Fibroblast of peridontal ligament (primary cell): Measurements from ENCODE around the gene ENDOU.

Experiments
- DNase-seq: peaks from one replicate; pipeline ENCODE4 v3.0.0-alpha.2; 2010; ENCODE audit errors: extremely low read depth

ENDOU gene

DNA sequence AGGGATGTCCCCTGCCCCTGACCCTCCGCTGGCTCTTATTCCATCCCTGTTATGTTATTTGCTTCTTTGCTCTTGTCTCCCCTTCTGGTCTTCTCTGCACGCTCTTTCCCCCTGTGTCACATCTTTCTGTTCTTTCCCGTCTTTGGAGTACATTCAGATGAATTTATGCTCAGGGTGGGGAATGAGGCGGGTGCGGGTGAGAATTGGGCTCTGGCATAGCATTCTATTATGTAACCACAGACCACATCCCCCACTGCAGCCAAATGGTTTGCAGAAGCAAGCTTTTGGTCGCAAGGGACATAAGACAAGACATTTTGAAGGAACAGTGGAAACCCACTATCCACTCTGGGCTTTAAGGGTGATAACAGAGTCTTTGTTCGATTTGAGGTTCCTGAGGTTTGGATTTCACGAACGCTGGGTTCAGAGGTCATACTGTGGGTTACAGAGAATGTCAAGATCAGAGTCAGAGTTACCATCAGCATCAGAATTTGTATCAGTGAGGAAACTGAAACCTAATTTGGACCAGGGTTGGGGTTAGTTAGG is 3.8 kb downstream of the ENDOU start:
- peak; percentile 37 for DNase-seq

DNA sequence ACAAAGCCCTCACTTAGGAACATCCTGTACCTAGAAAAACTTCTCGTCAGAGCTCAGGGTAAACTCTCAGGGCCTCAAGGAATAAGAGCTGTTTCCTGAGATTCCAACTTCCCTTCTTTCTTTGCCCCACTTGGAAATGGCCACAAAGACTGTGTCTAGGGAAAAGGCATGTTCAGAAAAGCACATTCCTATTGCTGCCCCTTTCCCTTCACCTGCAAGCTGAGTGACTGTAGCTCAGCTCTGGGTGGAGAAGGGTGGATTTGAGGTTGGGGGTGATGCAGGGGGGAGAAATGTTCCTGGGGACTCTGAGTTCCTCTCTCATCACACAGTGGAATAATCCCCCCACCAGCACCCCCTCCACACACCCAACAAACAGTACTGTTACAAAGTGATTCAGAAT is 6.8 kb downstream of the ENDOU start:
- DNase-seq, result no peak

DNA sequence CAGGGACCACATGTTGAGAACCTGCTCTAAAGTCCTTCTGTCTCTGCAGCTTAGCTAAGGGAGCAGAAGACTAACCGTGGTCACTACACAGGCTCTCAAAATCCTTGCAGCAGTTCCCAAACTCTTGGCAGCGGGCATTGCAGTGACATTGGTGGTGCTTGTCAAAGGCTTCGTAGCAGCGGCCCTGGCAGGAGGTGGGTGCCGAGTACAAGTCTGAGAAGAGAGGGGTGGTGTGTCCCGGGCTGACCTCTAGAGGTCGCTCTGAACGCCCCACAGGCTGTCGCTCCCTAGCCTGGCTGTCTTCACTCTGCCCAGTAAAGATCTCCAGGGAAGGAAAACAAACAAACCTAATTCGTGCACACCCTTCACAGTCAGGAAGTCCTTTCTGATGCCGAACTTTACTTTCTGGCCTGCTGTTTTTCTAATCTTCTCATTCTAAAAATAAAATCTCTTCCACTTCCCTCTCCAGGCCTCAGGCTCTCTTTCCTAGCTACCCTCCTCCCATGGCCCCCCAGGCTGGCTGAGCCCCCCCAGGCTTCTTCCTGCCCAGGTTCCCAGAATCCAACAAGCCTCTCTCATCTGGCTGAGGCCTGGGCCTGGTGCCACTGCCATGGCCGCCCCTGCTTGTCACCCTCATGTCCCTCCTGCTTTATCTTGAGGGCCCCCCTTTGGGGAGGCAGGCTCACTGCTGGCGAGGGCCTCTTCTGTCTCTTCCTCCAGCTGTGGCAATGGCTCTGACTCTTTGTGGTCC is 7.7 kb downstream of the ENDOU start:
- peak; percentile 91 for DNase-seq

DNA sequence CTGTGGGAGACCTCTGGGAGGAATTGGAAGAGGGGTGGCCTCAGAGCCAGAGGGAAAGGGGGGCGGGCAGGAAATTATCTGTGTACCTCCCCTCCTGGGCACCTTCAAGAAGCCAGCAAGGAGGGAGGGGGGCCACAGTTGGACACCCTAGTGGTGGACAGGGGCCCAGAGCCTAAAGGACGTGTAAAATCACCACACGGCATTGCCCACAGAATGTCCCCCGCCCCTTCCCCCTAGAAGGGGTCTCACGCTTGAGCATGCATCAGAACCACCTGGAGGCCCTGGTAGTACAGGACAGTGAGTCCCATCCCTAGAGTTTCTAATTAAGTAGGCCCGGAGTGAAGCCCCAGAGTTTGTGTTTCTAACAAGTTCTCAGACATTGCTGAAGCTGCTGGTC is 8.2 kb downstream of the ENDOU start:
- no peak for DNase-seq

DNA sequence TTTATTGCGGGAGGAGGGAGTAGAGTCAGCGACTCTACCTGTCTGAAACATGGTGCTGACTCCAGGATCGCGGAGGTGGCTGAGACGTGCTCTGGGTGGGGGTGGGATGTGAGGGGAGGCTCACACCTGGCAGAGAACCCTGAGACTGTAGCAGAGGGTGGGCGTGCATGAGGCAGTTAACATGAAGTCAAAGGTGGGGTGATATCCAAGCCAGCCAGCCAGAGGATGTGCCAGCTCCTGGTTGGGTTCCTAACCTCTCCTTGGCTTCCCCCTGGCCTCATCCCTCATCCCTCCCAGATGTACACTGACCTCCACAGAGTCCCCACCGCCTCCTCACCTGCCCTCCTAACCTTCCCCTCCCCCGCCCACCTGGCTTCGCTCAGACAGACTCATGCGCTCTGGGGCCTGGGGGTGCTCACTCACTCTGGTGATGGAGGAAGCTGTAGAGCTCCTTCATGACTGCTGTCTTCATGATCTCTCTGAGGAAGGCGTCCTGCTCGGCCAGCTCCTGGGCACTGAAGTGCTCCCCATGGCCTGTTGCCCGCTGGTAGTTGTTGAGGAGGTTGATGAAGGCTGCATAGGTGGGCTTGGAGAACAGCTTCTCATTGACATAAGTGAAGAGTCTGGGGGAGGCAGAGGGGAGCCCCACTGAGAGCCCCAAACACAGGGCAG is 9.3 kb downstream of the ENDOU start:
- no peak for DNase-seq

DNA sequence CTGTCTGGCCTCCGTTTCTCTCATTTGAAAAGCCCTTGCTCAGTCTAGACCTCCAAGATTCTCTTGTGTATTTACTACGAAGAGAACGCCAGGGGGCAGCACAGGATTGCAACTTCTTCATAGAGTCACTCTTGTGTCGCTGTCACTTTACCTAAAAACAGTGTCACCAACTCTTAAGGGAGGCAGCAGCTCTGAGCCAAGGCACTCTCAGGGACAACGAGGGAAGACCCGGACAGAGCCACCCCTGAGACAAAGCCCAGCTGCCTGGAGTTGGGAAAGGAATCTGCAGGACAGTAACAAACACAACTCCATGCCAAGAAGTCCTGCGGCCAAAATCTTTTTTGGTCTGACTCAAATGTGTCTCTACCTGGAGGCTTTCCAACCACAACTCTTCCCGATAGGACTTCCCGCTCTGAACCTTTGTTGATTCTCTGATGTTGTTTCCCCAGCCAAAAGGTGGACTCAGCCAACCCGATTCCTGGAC is 9.9 kb downstream of the ENDOU start:
- DNase-seq, result peak; percentile 82

DNA sequence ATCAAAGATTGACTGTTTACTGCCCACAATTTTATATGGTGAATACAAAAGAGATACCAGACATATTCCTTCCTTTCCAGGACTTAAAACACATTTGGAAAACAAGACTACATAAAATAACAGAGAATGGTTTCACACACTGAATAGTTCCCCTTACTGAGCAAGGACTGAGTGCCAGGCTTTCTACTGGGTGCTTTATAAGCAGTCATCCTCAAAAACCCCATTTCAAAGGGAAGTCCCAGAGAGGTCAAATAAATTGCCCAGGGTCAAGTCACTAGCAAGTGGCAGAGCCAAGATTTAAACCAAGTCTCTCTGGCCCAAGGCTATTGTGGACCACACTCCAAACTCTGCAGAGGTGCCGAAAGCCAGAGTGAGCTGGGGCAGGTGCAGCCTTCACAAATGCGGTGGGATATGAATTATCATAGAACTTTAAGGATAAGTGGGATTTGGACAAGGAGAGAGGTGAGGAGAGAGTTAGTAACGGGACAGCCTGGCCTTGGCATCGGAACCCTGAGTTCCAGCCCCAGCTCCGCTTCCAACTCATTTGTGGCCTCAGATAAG is 10.4 kb downstream of the ENDOU start:
- no peak for DNase-seq

DNA sequence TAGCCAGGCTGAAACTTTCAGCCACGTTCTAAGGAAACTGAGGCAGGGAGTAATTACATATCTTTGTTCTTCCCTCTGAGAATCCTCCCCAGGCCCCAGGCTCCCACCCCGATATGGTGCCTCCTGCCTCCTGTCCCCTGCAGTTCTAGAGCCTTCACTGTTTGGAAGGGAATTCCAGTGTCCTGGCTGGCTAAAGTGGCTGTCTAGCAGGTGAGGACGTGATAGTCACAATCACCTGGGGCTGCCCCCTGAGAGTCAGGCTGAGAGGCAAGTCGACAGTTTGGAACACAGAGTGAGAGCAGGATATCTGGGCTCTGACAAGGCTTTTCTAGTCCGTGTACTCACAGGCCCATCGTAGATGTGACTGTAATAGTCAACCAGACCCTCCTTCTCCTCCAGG is 13.1 kb downstream of the ENDOU start:
- DNase-seq, result no peak

DNA sequence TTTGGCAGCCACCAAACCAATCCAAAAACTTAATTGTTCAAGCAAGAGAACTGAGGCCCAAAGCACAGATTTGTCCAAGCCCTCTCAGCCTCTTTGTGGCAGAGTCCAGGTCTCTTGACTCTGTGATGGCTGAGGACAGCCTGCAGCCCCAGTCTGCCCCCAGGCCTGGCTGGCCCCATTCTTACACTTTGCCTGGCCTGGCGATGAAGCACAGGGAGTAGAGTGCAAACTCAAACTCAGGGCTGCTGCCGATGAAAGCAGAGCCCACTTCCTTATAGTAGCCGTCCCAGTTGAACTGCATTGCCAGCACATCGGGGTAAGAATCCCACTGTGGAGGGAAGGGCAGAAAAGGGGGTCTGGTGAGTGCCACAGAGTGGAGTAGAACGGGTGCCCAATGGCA is 13.8 kb downstream of the ENDOU start:
- no peak for DNase-seq

DNA sequence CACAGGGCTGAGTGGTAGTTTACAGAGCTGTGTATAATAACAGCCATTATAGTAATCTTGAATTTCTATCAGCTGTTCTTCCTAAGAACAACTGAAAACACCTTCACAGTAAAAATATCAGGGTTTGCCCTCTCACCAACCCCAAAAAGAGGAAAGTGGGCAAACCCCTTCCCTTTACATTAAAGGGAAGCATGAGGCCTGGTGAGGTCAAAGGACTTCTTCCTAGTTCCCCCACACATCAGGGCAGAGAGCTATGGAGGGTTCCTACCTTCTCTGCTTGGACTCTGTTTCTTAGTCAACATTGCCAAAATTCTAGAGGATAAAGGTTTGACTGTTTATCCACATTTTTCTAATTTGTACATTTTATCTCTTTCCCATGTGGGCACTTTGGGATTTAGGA is 15.0 kb downstream of the ENDOU start:
- DNase-seq, result no peak

DNA sequence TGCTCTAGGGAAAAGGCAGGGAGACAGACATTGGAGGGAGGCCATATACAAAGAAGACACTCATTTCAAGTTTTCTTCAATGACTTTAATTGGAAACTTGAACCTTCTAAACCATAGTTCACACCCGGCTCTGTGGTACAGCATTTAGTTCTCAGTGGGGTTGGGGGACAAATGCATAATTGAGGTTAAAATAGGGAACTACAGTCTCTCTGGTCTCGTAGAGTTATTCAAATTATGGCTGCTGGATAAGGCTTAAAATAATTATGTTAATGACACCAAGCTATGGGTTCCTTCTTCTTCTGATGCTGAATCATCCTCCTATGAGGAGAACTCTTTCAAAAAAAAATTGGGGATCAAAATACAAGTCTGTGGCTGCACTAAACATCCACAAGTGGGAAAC is 15.6 kb downstream of the ENDOU start:
- no peak for DNase-seq

DNA sequence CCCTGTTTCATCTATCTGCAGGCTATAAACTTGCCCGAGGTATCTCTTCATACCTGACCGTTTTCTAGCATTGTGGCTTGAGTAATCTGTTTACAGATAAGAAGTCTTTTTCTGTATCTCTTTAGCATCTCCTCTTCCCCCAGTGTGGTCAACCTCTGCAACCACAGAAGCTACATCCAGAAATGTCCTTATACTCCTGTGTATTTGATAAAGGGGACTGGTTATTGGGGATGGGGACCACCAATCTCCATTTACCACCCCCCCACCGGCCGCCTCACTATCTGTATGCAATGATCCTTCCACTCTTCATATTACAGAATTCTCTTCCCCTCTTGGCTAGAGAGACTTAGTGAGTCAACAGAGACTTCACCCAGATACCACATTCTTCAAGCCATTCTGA is 16.1 kb downstream of the ENDOU start:
- DNase-seq, result no peak

DNA sequence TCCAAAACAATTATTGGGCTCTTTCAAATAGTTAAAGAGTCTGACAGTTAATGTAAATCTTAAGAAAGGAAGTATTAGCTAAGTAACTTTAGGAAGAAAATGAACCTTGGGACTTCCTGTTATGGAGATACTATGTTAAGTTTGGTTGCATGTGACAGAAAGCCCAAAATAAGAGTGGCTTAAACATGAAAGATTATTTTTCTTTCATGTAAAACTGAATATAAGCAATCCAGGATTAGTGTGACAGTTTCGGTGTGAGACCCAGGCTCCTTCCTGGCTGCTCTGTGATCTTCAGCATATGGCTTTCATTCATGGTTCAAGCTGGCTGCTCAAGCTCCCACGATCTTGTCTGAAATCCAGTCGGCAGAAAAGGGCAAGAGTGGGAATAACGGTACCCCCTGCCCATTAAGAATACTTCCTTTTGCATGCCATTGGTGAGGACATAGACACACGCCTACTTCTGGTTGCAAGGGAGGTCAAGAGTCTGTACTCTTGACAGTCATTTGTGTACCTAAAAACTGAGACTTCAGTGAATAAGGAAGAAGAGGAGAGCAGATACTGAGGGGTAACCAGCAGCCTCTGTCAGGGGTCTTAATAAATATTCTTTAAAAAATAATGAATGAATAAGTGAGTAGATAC is 17.3 kb downstream of the ENDOU start:
- DNase-seq, result no peak

DNA sequence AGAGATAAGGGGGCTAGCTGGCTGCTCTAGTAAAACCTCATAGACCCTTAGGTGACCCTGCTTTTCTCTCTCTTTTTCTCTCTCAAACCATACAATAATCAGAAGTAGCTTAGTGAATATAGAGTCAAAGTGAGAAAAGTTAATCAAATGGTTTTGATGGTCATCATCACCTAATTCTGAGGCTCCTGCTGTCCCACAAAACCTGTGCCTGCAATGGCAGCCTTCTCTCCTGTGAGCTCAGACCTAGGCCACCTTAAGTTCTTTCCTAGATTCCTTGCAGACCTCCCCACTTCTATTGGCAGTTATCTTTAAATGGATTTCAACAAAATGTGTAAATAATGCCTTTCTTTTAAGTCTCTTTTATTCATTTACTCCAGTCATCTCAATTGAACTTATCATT is 17.9 kb downstream of the ENDOU start:
- no peak for DNase-seq

DNA sequence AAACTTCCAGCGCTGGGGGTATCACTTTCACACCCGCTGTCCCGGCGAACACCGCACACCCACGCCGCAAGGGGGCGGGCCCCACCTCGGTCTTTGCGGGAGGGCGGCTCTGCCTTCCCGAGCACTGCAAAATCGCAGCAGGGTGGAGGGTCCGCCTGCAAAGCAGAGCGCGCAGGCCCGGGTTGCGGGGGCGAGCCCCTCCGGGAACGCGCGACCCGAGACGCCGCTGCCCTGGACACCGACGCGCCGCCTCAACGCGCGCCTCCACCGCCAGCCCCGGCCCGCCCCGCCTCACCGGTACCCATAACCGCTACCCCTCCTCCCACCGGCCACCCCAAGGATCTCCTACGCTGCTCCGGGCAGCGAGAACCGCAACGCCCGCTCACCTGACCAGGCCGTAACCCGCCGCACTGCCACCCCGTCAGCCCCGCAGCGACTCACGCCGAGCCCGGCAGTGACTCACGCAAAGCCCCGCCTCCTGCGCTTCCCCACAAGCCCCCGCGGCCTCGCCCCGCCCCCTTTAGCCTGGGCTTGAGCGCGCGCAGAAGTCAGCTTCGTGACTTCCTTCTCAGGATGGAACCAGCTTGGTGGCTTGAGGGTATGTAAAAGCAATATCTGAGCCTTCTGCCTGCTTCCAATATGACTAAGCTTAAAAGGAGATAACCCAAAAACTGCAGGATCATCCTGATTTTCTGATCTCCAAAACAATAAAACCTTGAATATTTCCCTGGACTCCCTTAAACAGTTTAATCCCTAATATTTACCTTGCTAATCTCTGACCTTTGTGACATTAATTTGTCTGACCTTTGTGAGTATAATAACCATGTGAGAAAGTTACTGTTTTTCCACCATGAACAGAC is 19.5 kb downstream of the ENDOU start, which contains the start of gene RPAP3:
Gene RPAP3 (minus strand): TSS at position 465 of the 860 bp plus-strand sequence. CDS start 3,190 bp downstream, outside the sequence.
- DNase-seq, result peak; percentile 86

DNA sequence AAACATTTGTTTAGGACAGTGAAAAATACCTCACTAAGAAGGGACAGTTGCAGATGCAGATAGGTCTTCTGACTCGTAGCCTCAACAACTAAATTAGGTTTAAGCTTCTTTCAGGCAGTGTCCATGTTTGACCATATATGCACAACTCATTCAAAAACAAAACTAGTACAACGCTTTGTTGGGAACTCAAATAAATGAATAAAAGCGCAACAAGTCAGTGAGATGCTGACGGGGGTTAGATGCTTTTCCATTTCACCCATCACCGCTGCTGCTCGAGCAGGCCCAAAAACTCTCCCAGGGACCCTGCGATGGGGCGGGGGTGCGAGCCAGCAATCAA is 20.1 kb downstream of the ENDOU start:
- DNase-seq, result peak; percentile 23

DNA sequence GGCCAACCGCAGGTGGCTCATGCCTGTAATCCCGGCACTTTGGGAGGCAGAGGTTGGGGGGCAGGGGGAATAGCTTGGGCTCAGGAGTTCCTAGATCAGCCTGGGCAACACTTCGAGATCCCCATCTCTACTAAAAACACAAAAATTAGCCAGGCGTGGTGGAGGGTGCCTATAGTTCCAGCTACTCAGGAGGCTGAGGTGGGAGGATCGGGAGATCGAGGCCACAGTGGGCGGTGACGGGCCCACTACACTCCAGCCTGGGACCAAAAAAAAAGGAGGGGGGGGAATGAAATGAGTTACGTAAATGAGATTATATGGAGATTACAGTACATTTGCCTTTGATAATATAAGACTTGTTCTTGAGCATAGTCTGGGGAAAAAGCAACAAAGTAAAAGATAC is 20.6 kb downstream of the ENDOU start:
- no peak for DNase-seq

DNA sequence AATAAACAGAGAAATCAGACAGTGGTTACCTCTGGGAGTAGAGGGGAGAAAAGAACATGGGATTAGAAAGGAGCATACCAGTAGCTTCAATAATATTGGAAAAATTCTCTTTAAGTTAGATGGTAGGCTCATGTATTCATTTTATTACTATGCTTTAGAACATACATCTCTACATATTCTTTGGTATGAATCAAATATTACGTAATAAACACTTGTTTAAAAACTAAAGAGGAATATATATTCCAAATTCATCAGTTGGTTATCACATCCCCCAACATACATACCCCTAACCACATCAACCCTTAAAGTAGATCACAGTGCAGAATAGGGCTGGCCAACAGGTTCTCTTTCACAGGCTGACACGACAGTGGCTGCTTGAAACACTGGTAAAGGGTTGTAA is 25.0 kb downstream of the ENDOU start:
- DNase-seq, result no peak

DNA sequence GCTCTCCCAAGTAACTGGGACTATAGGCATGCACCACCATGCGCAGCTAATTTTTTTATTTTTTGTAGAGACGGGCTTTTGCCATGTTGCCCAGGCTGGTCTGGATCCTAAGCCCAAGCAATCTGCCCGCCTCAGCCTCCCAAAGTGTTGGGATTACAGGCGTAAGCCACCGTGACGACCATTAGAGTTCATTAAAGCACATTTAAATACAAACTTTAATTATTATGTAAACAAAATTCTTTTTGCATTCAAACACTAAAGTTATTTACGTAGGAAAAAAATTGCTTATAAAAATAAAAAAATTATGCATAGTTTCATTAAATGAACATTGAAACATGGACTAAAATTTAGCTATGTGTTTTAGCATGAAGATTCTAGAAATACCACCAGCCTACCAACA is 26.7 kb downstream of the ENDOU start:
- DNase-seq, result no peak

DNA sequence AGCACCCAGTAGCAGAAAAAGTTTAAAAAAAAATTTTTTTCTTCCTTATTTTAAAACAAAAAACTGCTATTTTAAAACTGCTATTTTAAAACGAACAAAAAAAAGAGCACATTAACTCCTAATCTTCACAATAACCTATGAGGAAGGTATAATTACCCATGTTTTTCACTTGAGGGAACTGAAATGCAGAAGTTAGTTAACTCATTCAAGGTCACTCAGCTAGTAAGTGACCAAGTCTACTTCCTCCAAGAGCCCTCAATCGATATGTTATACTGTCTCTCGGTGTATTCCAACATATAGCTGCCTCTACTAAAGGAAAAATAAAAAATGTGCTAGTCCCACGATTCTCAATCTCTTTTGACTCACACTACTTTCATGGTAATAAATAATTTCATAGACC is 27.2 kb downstream of the ENDOU start:
- no peak for DNase-seq

DNA sequence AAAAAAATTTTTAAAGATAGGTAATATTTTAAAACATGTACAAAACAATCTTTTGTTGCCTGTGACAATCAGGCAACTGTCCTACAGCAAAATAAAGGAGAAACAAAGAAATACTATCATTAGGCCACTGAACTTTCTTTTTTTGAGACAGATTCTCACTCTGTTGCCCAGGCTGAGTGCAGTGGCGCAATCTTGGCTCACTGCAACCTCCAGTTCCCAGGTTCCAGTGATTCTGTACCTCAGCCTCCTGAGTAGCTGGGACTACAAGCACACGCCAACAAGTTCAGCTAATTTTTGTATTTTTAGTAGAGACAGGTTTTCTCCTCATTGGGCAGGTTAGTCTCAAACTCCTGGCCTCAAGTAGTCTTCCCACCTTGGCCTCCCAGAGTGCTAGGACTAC is 36.1 kb downstream of the ENDOU start:
- no peak for DNase-seq
